ENCODE results near the gene POLR2F. TPM values are rescaled to one million over a fixed set of nuclear protein-coding genes. Genes with fewer than 3 reads are reported as not detected.
"Not testable (repeated sequence)": the region's sequence is repeated elsewhere in the genome, so short reads cannot be mapped to it uniquely, and the experiment has no call there.

The POLR2F gene
- total RNA-seq, 2 donors from 2014 or later, result 43.8 to 119 TPM

- H3K27ac ChIP-seq, result no peak overlapping the region
- H3K27me3 ChIP-seq, result no peaks in the 10 kb centered on the region
- TF ChIP-seq POLR2A (IDR thresholded peaks at IDR 0.05) (no peak), CTCF (IDR thresholded peaks at IDR 0.05) (no peak)
- no peaks in the 10 kb centered on the region for H3K9me3 ChIP-seq
- intact Hi-C loops (cut with DNase I), result no loop called here
- no peak overlapping the region for H3K4me3 ChIP-seq
- H3K4me1 ChIP-seq, result peaks cover 7% of the 10 kb centered on the region
- ATAC-seq (no peak), DNase-seq (no peak)
- no peaks in the 10 kb centered on the region for H3K36me3 ChIP-seq (replicated peaks in 1 of 2; ENCODE audit: insufficient read depth in 1 of 2, low read depth in 2 of 2)
- WGBS, 2 donors, result 91 to 94% methylated on average over 15 to 28 of the region's 33 CpGs
These were observed 20.0 kb downstream of the POLR2F start for GRCh38 chr22:37973271-37974170.

GRCh38 chr22:37975153-37975552 lies 21.7 kb downstream of the POLR2F start:
- Histone ChIP-seq H3K27ac (no peak overlapping the region), H3K4me3 (no peak overlapping the region), H3K36me3 (replicated peaks in 1 of 2; ENCODE audit: insufficient read depth in 1 of 2, low read depth in 2 of 2) (no peaks in the 10 kb centered on the region), H3K4me1 (no peaks in the 10 kb centered on the region), H3K27me3 (no peaks in the 10 kb centered on the region), H3K9me3 (no peaks in the 10 kb centered on the region)
- WGBS, 2 donors, result 88 to 100% methylated on average over 2 of the region's 2 CpGs
- no peak for ATAC-seq
- DNase-seq, result no peak
- intact Hi-C loops (cut with DNase I), result no loop called here
- TF ChIP-seq POLR2A (IDR thresholded peaks at IDR 0.05) (no peak), CTCF (IDR thresholded peaks at IDR 0.05) (no peak)

GRCh38 chr22:37976022-37976421 lies 22.5 kb downstream of the POLR2F start:
- ATAC-seq; DNase-seq; H3K4me1 ChIP-seq; H3K27me3 ChIP-seq; H3K9me3 ChIP-seq; H3K36me3 ChIP-seq (replicated peaks in 1 of 2; ENCODE audit: insufficient read depth in 1 of 2, low read depth in 2 of 2); H3K27ac ChIP-seq; intact Hi-C loops (cut with DNase I); H3K4me3 ChIP-seq: not testable (repeated sequence)
- 89 to 93% methylated on average over 8 of the region's 8 CpGs for WGBS, 2 donors

- no peak for TF ChIP-seq CTCF (IDR thresholded peaks at IDR 0.05)
- TF ChIP-seq POLR2A (IDR thresholded peaks at IDR 0.05), result no peak
- DNase-seq (no peak), ATAC-seq (no peak)
- 90 to 94% methylated on average over 4 of the region's 4 CpGs for WGBS, 2 donors
- intact Hi-C loops (cut with DNase I), result no loop called here
- Histone ChIP-seq H3K27me3 (no peaks in the 10 kb centered on the region), H3K9me3 (no peaks in the 10 kb centered on the region), H3K4me1 (peaks cover 6% of the 10 kb centered on the region), H3K4me3 (no peak overlapping the region), H3K27ac (no peak overlapping the region), H3K36me3 (replicated peaks in 1 of 2; ENCODE audit: insufficient read depth in 1 of 2, low read depth in 2 of 2) (no peaks in the 10 kb centered on the region)
These were observed 23.0 kb downstream of the POLR2F start for GRCh38 chr22:37976547-37976946.

- no peak overlapping the region for H3K27ac ChIP-seq
- no peaks in the 10 kb centered on the region for H3K36me3 ChIP-seq (replicated peaks in 1 of 2; ENCODE audit: insufficient read depth in 1 of 2, low read depth in 2 of 2)
- H3K9me3 ChIP-seq, result no peaks in the 10 kb centered on the region
- H3K4me3 ChIP-seq, result no peak overlapping the region
- 57 to 74% methylated on average over 1 to 7 of the region's 8 CpGs for WGBS, 2 donors
- no peaks in the 10 kb centered on the region for H3K27me3 ChIP-seq
- ATAC-seq, result no peak
- H3K4me1 ChIP-seq, result peaks cover 8% of the 10 kb centered on the region
- intact Hi-C loops (cut with DNase I), result no loop called here
- TF ChIP-seq POLR2A (IDR thresholded peaks at IDR 0.05) (no peak), CTCF (IDR thresholded peaks at IDR 0.05) (no peak)
- DNase-seq, result no peak
These were observed 26.3 kb downstream of the POLR2F start for GRCh38 chr22:37979782-37980181.

All from body of pancreas (tissue), 4 donors.